Measurements from ENCODE around the gene PRDM1.

PRDM1 gene

GRCh38 chr6:106053484-106054205 lies 32.5 kb upstream of the PRDM1 start:
- Histone ChIP-seq H3K27me3 (ENCODE audit: control insufficient read depth in 1 of 2, insufficient read depth in 2 of 2, low read length in 2 of 2) (no peaks in the 10 kb centered on the region), H3K36me3 (ENCODE audit: control insufficient read depth in 2 of 2, insufficient read depth in 2 of 2, low read length in 2 of 2) (no peaks in the 10 kb centered on the region), H3K9me3 (ENCODE audit: control insufficient read depth in 2 of 2, low read length in 2 of 2) (no peaks in the 10 kb centered on the region), H3K4me3 (ENCODE audit: low read length in 2 of 2) (no peak overlapping the region), H3K27ac (ENCODE audit: low read length) (no peak overlapping the region), H3K4me1 (ENCODE audit: control insufficient read depth, insufficient read depth, low read length) (no peaks in the 10 kb centered on the region), H3K9ac (ENCODE audit: low read length in 2 of 2) (no peak overlapping the region)

GRCh38 chr6:106055489-106055888 lies 30.6 kb upstream of the PRDM1 start:
- Histone ChIP-seq H3K9ac (ENCODE audit: low read length in 2 of 2) (no peak overlapping the region), H3K27me3 (ENCODE audit: control insufficient read depth in 1 of 2, insufficient read depth in 2 of 2, low read length in 2 of 2) (peaks cover 0 to 3% of the 10 kb centered on the region in 2 donors), H3K4me3 (ENCODE audit: low read length in 2 of 2) (no peak overlapping the region), H3K9me3 (ENCODE audit: control insufficient read depth in 2 of 2, low read length in 2 of 2) (no peaks in the 10 kb centered on the region), H3K27ac (ENCODE audit: low read length) (no peak overlapping the region), H3K4me1 (ENCODE audit: control insufficient read depth, insufficient read depth, low read length) (no peaks in the 10 kb centered on the region), H3K36me3 (ENCODE audit: control insufficient read depth in 2 of 2, insufficient read depth in 2 of 2, low read length in 2 of 2) (no peaks in the 10 kb centered on the region)

GRCh38 chr6:106056060-106056745 lies 29.9 kb upstream of the PRDM1 start:
- no peak overlapping the region for H3K9ac ChIP-seq (ENCODE audit: low read length in 2 of 2)
- no peaks in the 10 kb centered on the region for H3K9me3 ChIP-seq (ENCODE audit: control insufficient read depth in 2 of 2, low read length in 2 of 2)
- no peak overlapping the region for H3K27ac ChIP-seq (ENCODE audit: low read length)
- no peak overlapping the region for H3K4me3 ChIP-seq (ENCODE audit: low read length in 2 of 2)
- no peaks in the 10 kb centered on the region for H3K36me3 ChIP-seq (ENCODE audit: control insufficient read depth in 2 of 2, insufficient read depth in 2 of 2, low read length in 2 of 2)
- no peaks in the 10 kb centered on the region for H3K4me1 ChIP-seq (ENCODE audit: control insufficient read depth, insufficient read depth, low read length)
- H3K27me3 ChIP-seq (ENCODE audit: control insufficient read depth in 1 of 2, insufficient read depth in 2 of 2, low read length in 2 of 2) = peaks cover 0 to 3% of the 10 kb centered on the region in 2 donors

- Histone ChIP-seq H3K36me3 (ENCODE audit: control insufficient read depth in 2 of 2, insufficient read depth in 2 of 2, low read length in 2 of 2) (no peaks in the 10 kb centered on the region), H3K27me3 (ENCODE audit: control insufficient read depth in 1 of 2, insufficient read depth in 2 of 2, low read length in 2 of 2) (peaks cover 0 to 3% of the 10 kb centered on the region in 2 donors)
Measured at GRCh38 chr6:106056746-106057390, 29.3 kb upstream of the PRDM1 start.

GRCh38 chr6:106059331-106059730 lies 26.8 kb upstream of the PRDM1 start:
- H3K9ac ChIP-seq (ENCODE audit: low read length in 2 of 2) = no peak overlapping the region
- no peak overlapping the region for H3K27ac ChIP-seq (ENCODE audit: low read length)
- no peaks in the 10 kb centered on the region for H3K9me3 ChIP-seq (ENCODE audit: control insufficient read depth in 2 of 2, low read length in 2 of 2)
- H3K36me3 ChIP-seq (ENCODE audit: control insufficient read depth in 2 of 2, insufficient read depth in 2 of 2, low read length in 2 of 2) = no peaks in the 10 kb centered on the region
- H3K27me3 ChIP-seq (ENCODE audit: control insufficient read depth in 1 of 2, insufficient read depth in 2 of 2, low read length in 2 of 2) = peaks cover 0 to 3% of the 10 kb centered on the region in 2 donors
- no peak overlapping the region for H3K4me3 ChIP-seq (ENCODE audit: low read length in 2 of 2)
- H3K4me1 ChIP-seq (ENCODE audit: control insufficient read depth, insufficient read depth, low read length) = no peaks in the 10 kb centered on the region

More at GRCh38 chr6:106056746-106057390, 29.3 kb upstream of the PRDM1 start:
- H3K4me3 ChIP-seq (ENCODE audit: low read length in 2 of 2) = no peak overlapping the region
- no peaks in the 10 kb centered on the region for H3K4me1 ChIP-seq (ENCODE audit: control insufficient read depth, insufficient read depth, low read length)
- H3K27ac ChIP-seq (ENCODE audit: low read length) = no peak overlapping the region
- H3K9me3 ChIP-seq (ENCODE audit: control insufficient read depth in 2 of 2, low read length in 2 of 2) = no peaks in the 10 kb centered on the region
- no peak overlapping the region for H3K9ac ChIP-seq (ENCODE audit: low read length in 2 of 2)

GRCh38 chr6:106060167-106060566 lies 26.0 kb upstream of the PRDM1 start:
- Histone ChIP-seq H3K9me3 (ENCODE audit: control insufficient read depth in 2 of 2, low read length in 2 of 2) (no peaks in the 10 kb centered on the region), H3K27ac (ENCODE audit: low read length) (no peak overlapping the region), H3K36me3 (ENCODE audit: control insufficient read depth in 2 of 2, insufficient read depth in 2 of 2, low read length in 2 of 2) (no peaks in the 10 kb centered on the region), H3K4me1 (ENCODE audit: control insufficient read depth, insufficient read depth, low read length) (no peaks in the 10 kb centered on the region), H3K27me3 (ENCODE audit: control insufficient read depth in 1 of 2, insufficient read depth in 2 of 2, low read length in 2 of 2) (peaks cover 0 to 3% of the 10 kb centered on the region in 2 donors), H3K9ac (ENCODE audit: low read length in 2 of 2) (no peak overlapping the region), H3K4me3 (ENCODE audit: low read length in 2 of 2) (no peak overlapping the region)

GRCh38 chr6:106063448-106063850 lies 22.7 kb upstream of the PRDM1 start:
- H3K9ac ChIP-seq (ENCODE audit: low read length in 2 of 2) = no peak overlapping the region
- no peak overlapping the region for H3K27ac ChIP-seq (ENCODE audit: low read length)
- no peaks in the 10 kb centered on the region for H3K9me3 ChIP-seq (ENCODE audit: control insufficient read depth in 2 of 2, low read length in 2 of 2)
- peaks cover 0 to 3% of the 10 kb centered on the region in 2 donors for H3K27me3 ChIP-seq (ENCODE audit: control insufficient read depth in 1 of 2, insufficient read depth in 2 of 2, low read length in 2 of 2)
- H3K4me3 ChIP-seq (ENCODE audit: low read length in 2 of 2) = no peak overlapping the region
- no peaks in the 10 kb centered on the region for H3K36me3 ChIP-seq (ENCODE audit: control insufficient read depth in 2 of 2, insufficient read depth in 2 of 2, low read length in 2 of 2)
- no peaks in the 10 kb centered on the region for H3K4me1 ChIP-seq (ENCODE audit: control insufficient read depth, insufficient read depth, low read length)

- Histone ChIP-seq H3K36me3 (ENCODE audit: control insufficient read depth in 2 of 2, insufficient read depth in 2 of 2, low read length in 2 of 2) (no peaks in the 10 kb centered on the region), H3K27me3 (ENCODE audit: control insufficient read depth in 1 of 2, insufficient read depth in 2 of 2, low read length in 2 of 2) (peaks cover 0 to 3% of the 10 kb centered on the region in 2 donors), H3K27ac (ENCODE audit: low read length) (no peak overlapping the region), H3K9ac (ENCODE audit: low read length in 2 of 2) (no peak overlapping the region), H3K4me3 (ENCODE audit: low read length in 2 of 2) (no peak overlapping the region), H3K9me3 (ENCODE audit: control insufficient read depth in 2 of 2, low read length in 2 of 2) (no peaks in the 10 kb centered on the region), H3K4me1 (ENCODE audit: control insufficient read depth, insufficient read depth, low read length) (no peaks in the 10 kb centered on the region)
Measured at GRCh38 chr6:106064142-106064541, 22.0 kb upstream of the PRDM1 start.

GRCh38 chr6:106064756-106065155 lies 21.4 kb upstream of the PRDM1 start:
- Histone ChIP-seq H3K27ac (ENCODE audit: low read length) (no peak overlapping the region), H3K4me1 (ENCODE audit: control insufficient read depth, insufficient read depth, low read length) (no peaks in the 10 kb centered on the region), H3K27me3 (ENCODE audit: control insufficient read depth in 1 of 2, insufficient read depth in 2 of 2, low read length in 2 of 2) (no peaks in the 10 kb centered on the region), H3K36me3 (ENCODE audit: control insufficient read depth in 2 of 2, insufficient read depth in 2 of 2, low read length in 2 of 2) (no peaks in the 10 kb centered on the region), H3K9me3 (ENCODE audit: control insufficient read depth in 2 of 2, low read length in 2 of 2) (no peaks in the 10 kb centered on the region), H3K9ac (ENCODE audit: low read length in 2 of 2) (no peak overlapping the region), H3K4me3 (ENCODE audit: low read length in 2 of 2) (no peak overlapping the region)

- Histone ChIP-seq H3K27ac (ENCODE audit: low read length) (no peak overlapping the region), H3K4me3 (ENCODE audit: low read length in 2 of 2) (no peak overlapping the region), H3K4me1 (ENCODE audit: control insufficient read depth, insufficient read depth, low read length) (no peaks in the 10 kb centered on the region), H3K9me3 (ENCODE audit: control insufficient read depth in 2 of 2, low read length in 2 of 2) (no peaks in the 10 kb centered on the region), H3K36me3 (ENCODE audit: control insufficient read depth in 2 of 2, insufficient read depth in 2 of 2, low read length in 2 of 2) (no peaks in the 10 kb centered on the region), H3K27me3 (ENCODE audit: control insufficient read depth in 1 of 2, insufficient read depth in 2 of 2, low read length in 2 of 2) (no peaks in the 10 kb centered on the region), H3K9ac (ENCODE audit: low read length in 2 of 2) (no peak overlapping the region)
Measured at GRCh38 chr6:106066989-106067388, 19.1 kb upstream of the PRDM1 start.

Measured in stomach smooth muscle (tissue), 2 donors.